Measurements from ENCODE around the gene STK33. TPM values are rescaled to one million over a fixed set of nuclear protein-coding genes. Genes with fewer than 3 reads are reported as not detected.

Gene STK33
- total RNA-seq, 2 experiments from 2014 or later: 1.4 to 1.8 TPM

- Mint-ChIP-seq H3K4me3 (no peak overlapping the region), H3K27me3 (no peaks in the 10 kb centered on the region), H3K9me3 (ENCODE audit: low read depth) (peaks cover 4% of the 10 kb centered on the region), H3K4me1 (no peaks in the 10 kb centered on the region), H3K36me3 (no peaks in the 10 kb centered on the region), H3K27ac (no peak overlapping the region)
- CTCF ChIA-PET: interaction anchor here (0.6 kb wide), 1 partner anchor 895 kb away, joined by 4 read pairs; no protein-coding TSS in a partner anchor
- no peak for DNase-seq
- ATAC-seq: no peak
Measured at GRCh38 chr11:8408151-8408941, 185.7 kb downstream of the STK33 start.

GRCh38 chr11:8403310-8403709, 190.7 kb downstream of the STK33 start:
- no peak for DNase-seq
- ATAC-seq: no peak
- H3K27me3 Mint-ChIP-seq: no peaks in the 10 kb centered on the region
- peaks cover 4% of the 10 kb centered on the region for H3K9me3 Mint-ChIP-seq (ENCODE audit: low read depth)
- H3K4me1 Mint-ChIP-seq: no peaks in the 10 kb centered on the region
- CTCF ChIA-PET: no interaction called here
- H3K36me3 Mint-ChIP-seq: no peaks in the 10 kb centered on the region
- no peak overlapping the region for H3K4me3 Mint-ChIP-seq
- no peak overlapping the region for H3K27ac Mint-ChIP-seq

DNA sequence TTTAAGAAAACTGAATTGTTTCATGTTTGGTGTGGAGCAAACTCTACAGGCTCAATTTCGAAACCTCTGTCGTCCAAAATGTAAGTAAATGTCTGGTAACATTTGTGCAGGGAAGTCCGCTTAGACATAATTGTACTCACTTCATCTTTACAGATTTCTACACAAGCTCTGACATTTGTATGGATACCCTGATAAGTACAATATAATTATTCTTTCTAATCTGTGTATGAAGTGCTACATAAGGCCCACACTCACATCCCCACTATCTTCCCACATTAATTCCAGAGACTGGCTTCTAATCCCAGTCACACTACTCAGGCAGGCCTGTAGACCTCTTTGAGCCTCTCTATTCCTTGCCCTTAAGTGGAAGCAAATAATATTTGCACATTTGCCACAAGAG, 201.1 kb downstream of the STK33 start:
- H3K27me3 Mint-ChIP-seq: peaks cover 10% of the 10 kb centered on the region
- CTCF ChIA-PET: no interaction called here
- no peak overlapping the region for H3K27ac Mint-ChIP-seq
- DNase-seq (no peak), ATAC-seq (no peak)
- H3K36me3 Mint-ChIP-seq: no peaks in the 10 kb centered on the region
- no peak overlapping the region for H3K4me3 Mint-ChIP-seq
- no peaks in the 10 kb centered on the region for H3K9me3 Mint-ChIP-seq (ENCODE audit: low read depth)
- H3K4me1 Mint-ChIP-seq: no peaks in the 10 kb centered on the region

GRCh38 chr11:8392166-8392565, 201.9 kb downstream of the STK33 start:
- DNase-seq: no peak
- ATAC-seq: no peak
- Mint-ChIP-seq H3K9me3 (ENCODE audit: low read depth) (no peaks in the 10 kb centered on the region), H3K27me3 (peaks cover 10% of the 10 kb centered on the region), H3K36me3 (no peaks in the 10 kb centered on the region), H3K27ac (no peak overlapping the region), H3K4me3 (no peak overlapping the region), H3K4me1 (no peaks in the 10 kb centered on the region)
- CTCF ChIA-PET: no interaction called here

DNA sequence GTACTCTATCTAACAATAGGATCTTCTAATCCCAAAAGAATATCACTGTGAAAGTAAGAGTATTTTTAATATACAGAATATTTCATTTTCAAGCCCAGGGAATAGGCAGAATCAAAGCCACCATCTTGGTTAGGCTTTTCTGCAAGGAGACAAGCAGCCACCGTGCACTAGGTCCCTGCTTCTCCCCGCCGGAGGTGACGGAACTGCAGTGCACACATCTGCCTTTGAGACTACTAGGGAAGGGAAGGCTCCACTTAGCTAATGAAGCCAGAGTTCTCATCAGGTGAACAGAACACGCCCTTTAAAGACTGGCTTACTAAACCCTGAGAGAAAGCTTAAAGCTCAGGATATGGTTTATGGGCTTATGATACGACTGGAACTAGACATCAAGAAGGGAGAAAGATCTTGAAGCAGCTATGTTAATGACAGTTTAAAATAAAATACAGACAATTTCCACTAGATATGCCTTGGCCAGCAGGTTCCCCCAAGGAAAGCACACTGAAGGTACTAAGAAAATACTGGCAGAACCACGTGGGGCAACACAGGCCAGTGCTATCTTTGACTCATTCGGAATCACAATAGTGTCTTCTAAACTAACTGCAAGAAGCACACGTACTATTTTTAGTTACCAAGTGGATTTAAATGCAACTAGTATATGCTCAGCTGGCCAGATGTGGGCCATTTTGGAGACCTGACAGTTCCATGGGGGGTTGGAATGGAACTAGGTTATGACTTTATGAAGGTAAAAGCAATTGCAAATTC, 203.0 kb downstream of the STK33 start:
- no peak for DNase-seq
- ATAC-seq: no peak
- CTCF ChIA-PET: no interaction called here
- H3K4me1 Mint-ChIP-seq: no peaks in the 10 kb centered on the region
- peaks cover 10% of the 10 kb centered on the region for H3K27me3 Mint-ChIP-seq
- H3K9me3 Mint-ChIP-seq (ENCODE audit: low read depth): no peaks in the 10 kb centered on the region
- H3K27ac Mint-ChIP-seq: no peak overlapping the region
- no peak overlapping the region for H3K4me3 Mint-ChIP-seq
- H3K36me3 Mint-ChIP-seq: no peaks in the 10 kb centered on the region

- CTCF ChIA-PET: no interaction called here
- H3K9me3 Mint-ChIP-seq (ENCODE audit: low read depth): no peaks in the 10 kb centered on the region
- H3K4me1 Mint-ChIP-seq: no peaks in the 10 kb centered on the region
- DNase-seq (no peak), ATAC-seq (no peak)
- H3K27me3 Mint-ChIP-seq: peaks cover 7% of the 10 kb centered on the region
- no peak overlapping the region for H3K27ac Mint-ChIP-seq
- H3K36me3 Mint-ChIP-seq: no peaks in the 10 kb centered on the region
- H3K4me3 Mint-ChIP-seq: no peak overlapping the region
Measured at GRCh38 chr11:8389029-8389996, 204.7 kb downstream of the STK33 start.

- CTCF ChIA-PET: no interaction called here
- no peak for ATAC-seq
- Mint-ChIP-seq H3K9me3 (ENCODE audit: low read depth) (no peaks in the 10 kb centered on the region), H3K36me3 (no peaks in the 10 kb centered on the region), H3K4me3 (no peak overlapping the region), H3K4me1 (no peaks in the 10 kb centered on the region), H3K27me3 (peaks cover 3% of the 10 kb centered on the region), H3K27ac (no peak overlapping the region)
- DNase-seq: no peak
Measured at GRCh38 chr11:8387693-8388092, 206.3 kb downstream of the STK33 start.

GRCh38 chr11:8387141-8387540, 206.9 kb downstream of the STK33 start:
- no peak for ATAC-seq
- no peak overlapping the region for H3K4me3 Mint-ChIP-seq
- H3K27me3 Mint-ChIP-seq: peaks cover 3% of the 10 kb centered on the region
- CTCF ChIA-PET: no interaction called here
- no peaks in the 10 kb centered on the region for H3K9me3 Mint-ChIP-seq (ENCODE audit: low read depth)
- H3K4me1 Mint-ChIP-seq: no peaks in the 10 kb centered on the region
- H3K36me3 Mint-ChIP-seq: no peaks in the 10 kb centered on the region
- no peak for DNase-seq
- no peak overlapping the region for H3K27ac Mint-ChIP-seq

- Mint-ChIP-seq H3K27me3 (peaks cover 3% of the 10 kb centered on the region), H3K36me3 (no peaks in the 10 kb centered on the region), H3K27ac (no peak overlapping the region), H3K4me3 (no peak overlapping the region), H3K4me1 (no peaks in the 10 kb centered on the region), H3K9me3 (ENCODE audit: low read depth) (no peaks in the 10 kb centered on the region)
- CTCF ChIA-PET: no interaction called here
- DNase-seq (no peak), ATAC-seq (no peak)
Measured at GRCh38 chr11:8386134-8386864, 207.7 kb downstream of the STK33 start.

GRCh38 chr11:8384199-8384821, 209.7 kb downstream of the STK33 start:
- H3K9me3 Mint-ChIP-seq (ENCODE audit: low read depth): no peaks in the 10 kb centered on the region
- peaks cover 2% of the 10 kb centered on the region for H3K27me3 Mint-ChIP-seq
- no peaks in the 10 kb centered on the region for H3K4me1 Mint-ChIP-seq
- CTCF ChIA-PET: no interaction called here
- H3K27ac Mint-ChIP-seq: no peak overlapping the region
- no peak overlapping the region for H3K4me3 Mint-ChIP-seq
- ATAC-seq: no peak
- DNase-seq: no peak
- H3K36me3 Mint-ChIP-seq: no peaks in the 10 kb centered on the region

GRCh38 chr11:8383627-8384026, 210.4 kb downstream of the STK33 start:
- no peaks in the 10 kb centered on the region for H3K4me1 Mint-ChIP-seq
- H3K36me3 Mint-ChIP-seq: no peaks in the 10 kb centered on the region
- DNase-seq (no peak), ATAC-seq (no peak)
- CTCF ChIA-PET: no interaction called here
- H3K27me3 Mint-ChIP-seq: peaks cover 8% of the 10 kb centered on the region
- no peaks in the 10 kb centered on the region for H3K9me3 Mint-ChIP-seq (ENCODE audit: low read depth)
- H3K4me3 Mint-ChIP-seq: no peak overlapping the region
- no peak overlapping the region for H3K27ac Mint-ChIP-seq

- CTCF ChIA-PET: no interaction called here
- no peaks in the 10 kb centered on the region for H3K36me3 Mint-ChIP-seq
- H3K27ac Mint-ChIP-seq: no peak overlapping the region
- ATAC-seq: no peak
- H3K4me3 Mint-ChIP-seq: no peak overlapping the region
- DNase-seq: no peak
- peaks cover 11% of the 10 kb centered on the region for H3K27me3 Mint-ChIP-seq
- no peaks in the 10 kb centered on the region for H3K9me3 Mint-ChIP-seq (ENCODE audit: low read depth)
- H3K4me1 Mint-ChIP-seq: no peaks in the 10 kb centered on the region
Measured at GRCh38 chr11:8383227-8383626, 210.8 kb downstream of the STK33 start.

Measured in activated CD8-positive, alpha-beta memory T cell treated with anti-CD3 and anti-CD28 coated beads, Interleukin-2, amount 10 ng/mL, durations not matched to agents 7 days and 5 days (primary cell).